GM12892 (cell line): ENCODE results near the gene HSPA1L.

ENCODE experiments used
- DNase-seq: peaks from one replicate; pipeline ENCODE4 v3.0.0; 2011; ENCODE audit not compliant: insufficient read length
- FAIRE-seq: peaks from 2 replicates; lab custom pipeline; 2011; peaks lifted over from hg19 to GRCh38; lab: Jason Lieb, UNC
- POLR2A ChIP-seq: IDR thresholded peaks from 2 replicates; pipeline ENCODE4 v1.6.1; 2011; ENCODE audit warnings: low read depth, low read length, control low read depth
- POLR2AphosphoS5 ChIP-seq: IDR thresholded peaks from 2 replicates; pipeline ENCODE4 v1.6.1; 2011; ENCODE audit warnings: low read depth, low read length, control low read depth
- TAF1 ChIP-seq: IDR thresholded peaks from 2 replicates; pipeline ENCODE4 v1.6.1; 2011; ENCODE audit warnings: low read depth, mild to moderate bottlenecking, control low read depth, low read length, borderline replicate concordance

The HSPA1L gene

DNA sequence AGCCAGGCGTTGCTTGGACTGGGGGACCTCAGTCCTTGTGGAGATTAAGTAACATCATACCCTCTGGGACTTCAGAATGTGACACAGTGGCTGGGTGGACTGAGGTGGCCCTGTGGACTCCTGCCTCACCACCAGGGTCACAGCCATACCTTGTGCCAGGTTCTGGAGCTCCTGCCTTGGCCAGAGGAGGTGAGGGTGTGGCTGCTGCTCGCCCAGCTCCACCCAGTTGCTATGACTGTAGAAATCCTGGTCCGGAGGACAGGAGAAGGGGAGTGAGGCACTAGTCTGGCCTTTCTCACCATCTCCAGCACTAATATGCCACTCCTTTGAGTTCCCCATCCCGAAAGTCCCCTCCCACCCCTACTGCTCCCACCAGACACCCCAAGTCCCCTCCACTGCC is 39.9 kb downstream of the HSPA1L start:
- TF ChIP-seq TAF1 (no peak), POLR2A (no peak), POLR2AphosphoS5 (no peak)
- DNase-seq (no peak), FAIRE-seq (no peak)

DNA sequence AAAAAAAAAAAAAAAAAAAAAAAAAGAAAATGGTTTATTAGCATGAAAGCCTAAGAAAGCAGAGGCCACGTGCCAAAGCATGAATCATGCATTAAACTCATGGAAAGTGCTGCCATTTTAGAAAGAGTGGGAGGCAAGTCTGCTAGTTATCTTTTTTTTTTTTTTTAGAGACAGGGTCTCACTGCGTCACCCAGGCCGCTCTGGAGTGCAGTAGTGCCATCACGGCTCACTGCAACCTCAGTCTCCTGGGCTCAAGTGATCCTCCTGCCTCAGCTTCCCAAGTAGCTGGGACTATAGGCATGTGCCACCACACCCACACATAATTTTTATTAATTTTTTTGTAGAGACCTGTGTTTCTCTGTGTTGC is 43.1 kb downstream of the HSPA1L start:
- DNase-seq (no peak), FAIRE-seq (no peak)
- TF ChIP-seq POLR2AphosphoS5, result no peak
- no peak for TF ChIP-seq TAF1
- TF ChIP-seq POLR2A, result no peak

DNA sequence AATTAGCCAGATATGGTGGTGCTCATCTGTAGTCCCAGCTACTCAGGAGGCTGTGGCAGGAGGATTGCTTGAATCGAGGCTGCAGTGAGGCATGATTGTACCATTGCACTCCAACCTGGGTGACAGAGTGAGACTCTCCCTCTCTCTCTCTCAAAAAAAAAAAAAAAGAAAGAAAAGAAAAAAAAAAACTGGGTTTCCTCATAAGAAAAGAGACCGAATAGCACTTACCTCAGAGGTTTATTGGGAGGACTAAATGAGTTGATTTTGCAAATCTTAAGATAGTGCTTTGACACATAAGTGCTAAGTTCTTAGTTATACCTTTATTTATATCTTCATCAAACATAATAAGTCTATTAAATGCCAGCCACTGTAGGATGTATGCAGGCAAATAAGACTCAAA is 44.2 kb downstream of the HSPA1L start:
- no peak for FAIRE-seq
- TF ChIP-seq TAF1 (no peak), POLR2AphosphoS5 (no peak), POLR2A (no peak)
- DNase-seq, result no peak

DNA sequence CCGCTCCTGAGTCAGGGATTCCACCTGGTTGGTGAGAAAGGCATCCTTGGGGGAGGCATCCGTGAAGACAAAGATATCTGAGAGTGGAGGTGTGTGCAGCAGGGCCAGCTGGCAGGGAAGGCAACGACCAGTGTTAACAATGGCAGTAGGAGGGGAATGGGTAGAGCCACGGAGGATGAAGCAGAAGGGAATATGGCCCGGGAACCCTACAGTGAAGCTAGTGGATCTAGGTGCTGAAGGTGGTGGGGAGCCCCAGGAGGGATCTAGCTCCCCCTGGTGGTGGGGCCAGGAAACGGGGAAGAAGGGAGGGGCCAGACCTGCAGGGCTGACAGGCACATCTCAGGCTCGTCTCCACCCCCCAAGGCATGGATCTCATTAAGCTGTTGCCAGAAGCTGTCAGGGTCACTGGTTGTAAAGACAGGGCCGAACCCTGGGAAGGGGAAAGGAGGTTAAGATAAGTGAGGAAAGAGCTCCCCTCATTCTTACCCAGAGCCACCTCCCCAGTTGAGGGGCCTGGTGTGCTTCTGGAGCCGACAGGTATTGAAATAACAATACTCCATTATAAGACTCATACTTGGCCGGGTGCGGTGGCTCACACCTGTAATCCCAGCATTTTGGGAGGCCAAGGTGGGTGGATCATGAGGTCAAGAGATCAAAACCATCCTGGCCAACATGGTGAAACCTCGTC is 45.3 kb downstream of the HSPA1L start:
- no peak for FAIRE-seq
- peak; percentile 95 for DNase-seq
- TF ChIP-seq TAF1 (no peak), POLR2AphosphoS5 (no peak), POLR2A (no peak)

DNA sequence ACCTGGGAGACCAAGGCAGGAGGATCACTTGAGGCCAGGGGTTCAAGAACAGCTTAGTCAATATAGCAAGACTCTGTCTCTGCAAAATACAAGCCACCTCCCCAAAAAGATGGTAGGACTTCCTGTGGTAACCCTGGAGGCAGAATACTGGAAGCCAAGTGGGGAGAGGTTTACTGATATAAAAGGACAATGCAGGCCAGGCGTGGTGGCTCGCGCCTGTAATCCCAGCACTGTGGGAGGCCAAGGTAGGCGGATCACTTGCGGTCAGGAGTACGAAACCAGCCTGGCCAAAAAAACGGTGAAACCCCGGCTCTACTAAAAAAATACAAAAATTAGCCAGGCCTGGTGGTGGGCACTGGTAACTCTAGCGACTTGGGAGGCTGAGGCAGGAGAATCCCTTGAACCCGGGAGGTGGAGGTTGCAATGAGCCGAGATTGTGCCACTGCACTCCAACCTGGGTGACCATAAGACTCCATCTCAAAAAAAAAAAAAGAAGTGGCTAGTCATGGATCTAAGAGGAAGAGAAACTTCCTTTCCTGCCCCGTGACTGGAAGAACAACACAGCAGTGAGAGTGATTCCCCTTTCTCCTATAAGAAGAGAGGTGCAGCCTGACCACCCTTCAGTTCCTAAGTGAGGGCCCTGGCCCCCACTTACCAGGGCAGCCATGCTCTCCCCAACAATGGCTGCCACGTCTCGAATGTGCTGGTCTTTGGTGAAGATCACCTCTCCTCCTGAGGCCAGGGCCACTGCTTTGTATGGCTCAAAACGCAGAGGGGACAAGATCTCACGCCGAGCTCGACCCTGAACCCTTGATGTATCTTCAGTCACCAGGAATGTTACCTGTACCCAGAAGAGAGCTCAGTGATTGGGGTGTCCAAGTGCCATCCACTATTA is 46.5 kb downstream of the HSPA1L start:
- DNase-seq (no peak), FAIRE-seq (no peak)
- no peak for TF ChIP-seq TAF1
- TF ChIP-seq POLR2A, result no peak
- no peak for TF ChIP-seq POLR2AphosphoS5

DNA sequence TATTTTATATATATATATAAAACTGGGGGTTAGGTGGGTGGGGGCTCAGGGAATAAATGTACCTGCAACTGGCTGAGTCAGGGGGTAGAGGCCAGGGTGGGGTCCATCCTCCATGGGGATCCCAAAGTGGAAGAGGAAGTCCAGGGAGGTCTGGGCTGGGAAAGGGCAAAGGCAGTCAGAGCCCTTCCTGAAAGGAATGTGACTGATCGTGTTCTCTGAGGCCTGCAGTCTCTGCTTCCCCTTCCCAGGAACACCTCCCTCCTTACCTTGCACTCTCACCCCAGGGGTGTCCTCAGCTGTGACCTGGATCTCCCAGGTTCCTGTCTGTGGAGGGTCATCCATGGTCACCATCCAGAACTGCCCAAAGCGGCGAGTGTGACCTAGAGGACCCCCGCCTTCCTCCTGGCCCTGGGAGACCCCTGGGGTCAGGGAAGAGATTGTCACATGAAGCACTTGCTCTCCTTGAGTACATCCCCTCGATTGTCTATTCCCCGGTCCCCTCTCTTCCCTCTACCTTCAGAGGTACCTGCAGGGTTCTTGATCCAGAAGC is 47.9 kb downstream of the HSPA1L start:
- TF ChIP-seq TAF1 (no peak), POLR2A (no peak), POLR2AphosphoS5 (no peak)
- FAIRE-seq (no peak), DNase-seq (no peak)

DNA sequence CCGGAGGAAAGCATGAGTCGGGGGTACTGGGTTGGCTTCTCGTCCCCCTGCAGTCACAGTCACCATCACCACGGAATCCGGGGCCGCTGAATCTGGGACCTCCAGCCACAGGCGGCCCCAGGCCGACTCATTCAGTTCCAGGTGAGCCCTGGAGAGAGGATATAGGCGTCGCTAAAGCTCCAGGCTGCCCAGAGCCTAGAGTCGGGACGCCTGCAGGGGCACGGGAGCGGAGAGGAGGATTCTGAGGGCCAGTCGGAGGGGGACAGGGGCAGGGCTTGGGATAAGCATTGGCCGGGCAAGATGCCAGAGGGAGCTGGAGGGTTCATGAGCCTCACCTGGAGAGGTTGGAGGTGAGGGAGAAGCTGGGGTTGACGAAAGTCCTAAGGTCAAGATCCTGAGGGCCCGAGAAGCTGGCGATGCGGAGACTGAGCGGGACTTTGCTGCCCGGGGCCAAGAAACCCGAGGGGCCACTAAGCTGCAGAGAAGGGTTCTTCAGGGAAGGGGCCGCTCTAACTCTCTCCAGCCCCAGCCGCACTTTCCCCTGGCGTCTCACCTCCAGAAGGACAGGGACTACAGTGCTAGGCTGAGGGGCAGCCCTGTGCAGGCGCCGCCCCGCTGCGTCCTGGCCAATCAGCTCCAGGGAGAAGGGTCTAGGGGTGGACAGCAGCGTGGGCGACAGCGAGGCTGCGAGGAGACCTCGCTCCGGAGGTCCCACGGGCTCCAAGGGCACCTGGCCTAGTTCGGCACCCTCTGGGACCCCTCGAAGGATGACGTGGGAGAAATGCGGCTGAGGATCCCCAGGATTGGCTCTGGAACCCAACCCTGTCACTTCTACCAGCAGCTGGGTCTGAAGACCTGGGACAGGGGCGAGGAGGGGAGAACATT is 48.9 kb downstream of the HSPA1L start:
- no peak for DNase-seq

DNA sequence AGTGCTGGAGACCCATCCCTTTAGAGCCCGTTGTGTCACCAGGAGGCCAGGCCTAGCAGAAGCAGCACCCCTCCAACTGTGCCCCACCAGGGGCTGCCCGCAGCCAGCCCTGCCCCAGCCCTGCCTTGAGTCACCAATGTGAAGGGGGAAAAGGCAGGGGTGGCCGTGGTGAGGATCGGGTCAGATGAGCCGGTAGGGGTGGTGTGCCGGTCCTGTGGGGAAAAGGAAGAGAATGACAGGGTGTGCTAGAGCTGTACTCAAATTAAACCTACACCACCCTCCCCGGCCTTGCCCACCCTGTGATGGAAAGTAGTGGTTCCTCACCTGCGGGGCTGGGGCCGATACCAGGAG is 49.5 kb downstream of the HSPA1L start:
- FAIRE-seq (no peak), DNase-seq (no peak)
- no peak for TF ChIP-seq POLR2AphosphoS5
- TF ChIP-seq TAF1, result no peak
- TF ChIP-seq POLR2A, result no peak

More for the DNA sequence above, 48.9 kb downstream of the HSPA1L start:
- no peak for TF ChIP-seq TAF1
- TF ChIP-seq POLR2A, result no peak
- no peak for TF ChIP-seq POLR2AphosphoS5
- no peak for FAIRE-seq

DNA sequence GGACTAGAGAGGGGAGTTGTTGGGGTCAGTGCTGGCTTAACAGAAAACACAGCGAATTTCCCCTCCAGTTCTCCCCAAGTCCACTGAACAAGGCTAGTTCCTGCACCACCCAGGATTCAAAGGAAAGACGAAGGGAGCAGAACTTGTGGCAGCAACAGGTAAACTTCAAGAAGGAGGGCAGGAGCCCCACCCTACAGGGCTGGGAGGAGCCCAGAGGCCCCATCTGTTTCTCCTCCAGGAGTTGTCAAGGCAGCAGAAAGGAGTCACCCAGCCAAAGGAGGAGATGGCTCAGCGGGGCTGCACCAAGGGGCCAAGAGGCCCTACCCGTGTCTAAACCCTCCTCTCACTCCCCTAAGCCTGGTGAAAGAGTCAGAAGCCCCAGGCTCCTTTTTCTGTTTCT is 50.9 kb downstream of the HSPA1L start:
- TF ChIP-seq POLR2A, result no peak
- no peak for TF ChIP-seq POLR2AphosphoS5
- TF ChIP-seq TAF1, result no peak
- no peak for DNase-seq
- FAIRE-seq, result no peak

DNA sequence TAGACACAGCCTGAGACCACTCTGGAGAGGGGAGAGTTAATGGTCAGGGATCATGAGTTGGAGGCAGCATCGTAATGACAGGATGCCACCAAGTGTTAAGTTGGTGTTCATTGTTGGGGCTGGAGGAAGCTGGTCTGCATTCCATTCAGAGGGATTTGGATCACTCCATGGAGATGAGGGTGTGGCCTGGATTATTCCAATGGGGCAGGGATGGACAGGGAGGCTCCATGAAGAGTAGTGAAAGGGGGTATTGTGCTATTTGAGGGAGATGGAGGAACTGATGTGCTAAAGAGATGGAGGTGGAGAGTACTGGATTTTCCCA is 51.5 kb downstream of the HSPA1L start:
- no peak for DNase-seq
- TF ChIP-seq POLR2AphosphoS5, result no peak
- no peak for TF ChIP-seq TAF1
- no peak for TF ChIP-seq POLR2A
- FAIRE-seq, result no peak

DNA sequence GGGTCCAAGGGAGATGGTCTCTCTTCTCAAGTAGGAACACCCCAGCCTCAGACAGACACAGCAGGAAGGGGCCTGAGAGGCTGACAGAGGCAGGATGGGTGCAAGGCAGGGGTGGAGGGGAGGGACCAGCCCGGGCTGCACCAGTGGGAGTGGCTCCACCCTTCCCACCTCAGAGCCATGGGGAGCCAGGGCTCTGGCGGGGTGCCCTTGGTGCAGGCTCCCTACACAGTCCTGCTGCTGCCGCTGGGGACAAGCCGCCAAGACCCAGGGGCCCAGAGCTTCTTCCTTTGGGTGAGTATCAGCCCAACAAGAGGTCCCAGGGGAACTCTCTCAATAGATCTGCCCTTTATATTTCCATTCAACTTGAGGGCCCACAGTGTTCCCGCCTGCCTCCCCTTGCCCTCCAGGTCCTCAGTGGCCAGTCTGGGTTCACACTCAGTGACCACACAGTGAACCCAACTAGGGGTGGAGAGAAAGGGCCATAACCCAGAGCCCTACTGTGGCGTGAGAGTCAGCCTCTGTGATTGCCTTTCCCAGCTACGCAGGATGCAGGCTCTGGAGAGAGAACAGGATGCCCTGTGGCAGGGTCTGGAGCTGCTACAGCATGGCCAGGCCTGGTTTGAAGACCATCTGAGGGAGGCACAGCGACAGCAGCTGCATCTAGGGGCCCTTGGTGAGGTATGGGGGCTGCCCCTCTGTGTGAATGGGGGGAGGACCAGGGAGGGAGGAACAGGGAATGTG is 52.0 kb downstream of the HSPA1L start:
- FAIRE-seq, result no peak
- DNase-seq, result no peak
- TF ChIP-seq TAF1 (no peak), POLR2A (no peak), POLR2AphosphoS5 (no peak)
